OCI-LY1 (cell line): ENCODE results near the gene ZNF672.

Experiments
- CTCF ChIP-seq: fragments of 200-600 bp; sonication (generic), shearing (Covaris generic); IDR thresholded peaks from 2 replicates; pipeline ENCODE4 v1.5.1; 2017; ENCODE audit warnings: mild to moderate bottlenecking, antibody characterized with exemption, low read length, moderate library complexity, mixed read lengths
- EZH2 ChIP-seq: fragments of 200-600 bp; sonication (generic), shearing (Covaris generic); IDR thresholded peaks from 2 replicates; pipeline ENCODE4 v1.8.0; 2017; ENCODE audit warnings: borderline replicate concordance, mixed run types, mild to moderate bottlenecking, antibody characterized with exemption, low read length, moderate library complexity, mixed read lengths

GRCh38 chr1:248824701-248825100 lies 13.3 kb upstream of the ZNF672 start:
- TF ChIP-seq CTCF (no peak), EZH2 (no peak)
